ENCODE data around the gene HTR2B.
"Not testable (repeated sequence)": the region's sequence is repeated elsewhere in the genome, so short reads cannot be mapped to it uniquely, and the experiment has no call there.

Gene HTR2B

DNA sequence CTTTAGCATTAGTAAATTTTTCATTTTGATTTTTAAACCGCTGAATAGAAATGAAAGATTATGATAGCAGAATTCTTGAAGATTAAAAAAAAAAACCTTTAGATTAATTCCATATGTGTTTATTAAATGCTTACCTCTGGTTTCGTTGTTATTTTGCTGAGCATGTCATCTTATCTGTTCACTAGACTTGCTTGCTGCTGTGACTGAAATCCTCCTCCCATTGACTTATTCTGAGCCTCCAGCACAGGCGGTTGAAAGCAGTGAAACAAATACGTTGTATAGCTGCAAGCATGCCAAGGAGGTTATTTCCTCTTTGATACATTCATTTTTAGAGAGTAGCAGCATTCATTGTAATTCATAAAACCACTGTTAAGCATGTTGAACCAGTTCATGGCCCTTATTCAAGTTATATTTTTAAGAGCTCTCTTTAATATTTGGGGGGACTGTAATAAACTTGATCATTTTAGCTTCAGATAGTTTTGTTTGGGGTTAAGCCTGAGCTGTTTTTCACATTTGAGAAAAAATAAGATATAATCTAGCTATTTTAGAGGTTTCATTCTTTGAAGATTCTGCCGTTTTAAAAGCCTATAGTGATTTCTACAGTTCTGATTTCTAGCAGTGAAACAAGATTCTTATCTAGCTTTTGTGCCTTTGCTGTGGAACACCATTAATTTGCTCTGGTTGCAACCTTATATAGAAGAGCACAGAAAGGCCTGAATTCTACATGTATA lies at the start of gene HTR2B:
HTR2B (minus strand) TSS at position 205 of the 731 bp plus-strand sequence. CDS start 1,278 bp downstream, outside the sequence.
- DNase-seq (ENCODE audit: low read depth), result no peak

- DNase-seq (ENCODE audit: low read depth), result no peak
Measured at GRCh38 chr2:231174211-231174651, 49.4 kb upstream of the HTR2B start.

DNA sequence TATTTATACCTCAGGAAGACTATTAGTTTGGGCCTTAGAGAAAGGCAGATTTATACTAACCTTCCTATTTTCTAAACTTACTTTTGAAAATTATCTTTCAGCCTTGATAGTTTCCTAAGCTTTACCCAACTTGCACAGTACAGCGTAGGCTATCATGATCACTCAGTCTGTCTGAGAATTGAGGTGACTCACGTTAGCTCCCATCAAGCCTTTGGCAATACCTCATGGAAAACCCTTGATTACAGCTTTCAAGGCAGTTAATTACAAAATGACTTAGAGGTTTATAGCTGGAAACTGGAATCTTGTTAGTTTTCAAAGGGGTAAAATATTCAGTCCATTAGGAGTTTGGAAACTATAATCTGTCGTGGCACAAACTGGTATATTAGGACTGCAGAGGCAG lies 47.2 kb upstream of the HTR2B start:
- DNase-seq (ENCODE audit: low read depth), result no peak

DNA sequence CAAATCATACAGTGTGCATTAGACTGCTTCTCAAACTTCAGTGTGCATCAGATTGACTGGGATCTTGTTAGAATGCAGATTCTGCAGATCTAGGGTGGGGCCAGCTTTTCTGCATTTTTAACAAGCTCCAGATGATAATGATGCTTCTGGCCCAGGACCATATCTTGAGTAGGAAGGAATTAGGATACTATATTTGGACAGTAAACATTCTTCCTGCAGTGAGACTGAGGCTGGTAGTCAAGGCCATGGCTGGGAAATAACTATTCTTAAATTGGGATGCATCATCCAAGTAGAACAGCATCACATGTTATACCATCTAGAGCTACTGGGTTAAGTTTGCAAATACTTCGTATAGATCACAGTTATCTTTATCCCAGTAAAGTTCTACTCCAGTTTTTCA lies 45.2 kb upstream of the HTR2B start:
- DNase-seq (ENCODE audit: low read depth), result no peak

DNA sequence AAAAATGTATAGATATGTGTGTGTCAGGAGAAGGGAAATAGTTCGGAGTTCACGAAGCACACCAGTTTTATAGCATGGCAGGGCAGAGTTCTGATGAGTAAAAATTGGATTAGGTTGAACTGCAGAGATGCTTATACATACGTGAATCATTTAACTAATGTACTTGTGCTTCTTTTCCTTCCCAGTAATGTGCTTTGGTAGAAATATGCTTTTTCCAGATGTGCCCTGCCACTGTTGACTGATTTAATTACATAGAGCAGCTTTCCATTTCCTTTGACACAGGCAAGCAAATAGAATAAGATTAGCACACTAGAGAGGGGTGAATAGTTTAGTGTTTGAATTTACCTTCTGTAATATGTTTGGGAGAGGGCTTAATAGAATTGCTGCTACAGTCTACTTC lies 44.6 kb upstream of the HTR2B start:
- no peak for DNase-seq (ENCODE audit: low read depth)

GRCh38 chr2:231168460-231169139 lies 43.8 kb upstream of the HTR2B start:
- no peak for DNase-seq (ENCODE audit: low read depth)

- DNase-seq (ENCODE audit: low read depth), result no peak
Measured at GRCh38 chr2:231167745-231168459, 43.1 kb upstream of the HTR2B start.

- DNase-seq (ENCODE audit: low read depth), result no peak
Measured at GRCh38 chr2:231163414-231164095, 38.7 kb upstream of the HTR2B start.

DNA sequence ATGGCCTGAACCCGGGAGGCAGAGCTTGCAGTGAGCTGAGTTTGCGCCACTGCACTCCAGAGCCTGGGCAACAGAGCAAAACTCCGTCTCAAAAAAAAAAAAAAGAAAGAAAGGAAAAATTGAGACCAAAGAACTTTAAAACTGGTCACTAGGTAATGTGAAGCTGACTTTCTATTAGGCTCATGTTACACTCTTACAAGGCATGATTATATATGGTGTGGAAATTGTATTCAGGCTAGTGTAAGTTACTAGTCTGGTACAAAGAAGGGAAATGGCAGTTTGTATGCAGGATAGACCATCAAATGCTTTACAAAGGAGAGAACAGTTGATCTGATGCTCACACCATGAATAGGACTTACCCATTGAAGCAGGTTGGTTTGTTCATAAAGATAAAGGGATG lies 38.2 kb upstream of the HTR2B start:
- no peak for DNase-seq (ENCODE audit: low read depth)

DNA sequence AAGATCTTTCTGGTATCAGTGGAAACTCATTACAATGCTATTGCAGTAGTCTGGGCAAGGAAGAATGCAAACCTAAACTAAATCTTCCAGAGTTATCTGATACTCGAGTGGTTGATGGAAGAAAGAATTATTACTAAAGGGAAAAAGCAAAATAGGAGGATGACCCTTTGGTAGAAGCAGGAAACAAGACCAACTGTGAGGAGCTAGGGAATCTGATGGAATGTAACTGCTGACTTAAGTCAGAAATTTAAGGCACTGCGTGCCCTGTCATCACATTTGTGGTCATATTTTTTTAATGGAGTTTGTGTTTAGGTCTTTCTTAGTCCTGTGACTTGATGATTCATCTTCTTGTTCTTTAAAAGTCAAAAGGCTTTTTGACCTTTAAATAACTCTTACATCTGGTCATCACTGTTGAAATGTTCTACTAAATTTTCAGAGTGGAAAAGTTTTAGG lies 37.1 kb upstream of the HTR2B start:
- no peak for DNase-seq (ENCODE audit: low read depth)

GRCh38 chr2:231161252-231161839 lies 36.5 kb upstream of the HTR2B start:
- no peak for DNase-seq (ENCODE audit: low read depth)

DNA sequence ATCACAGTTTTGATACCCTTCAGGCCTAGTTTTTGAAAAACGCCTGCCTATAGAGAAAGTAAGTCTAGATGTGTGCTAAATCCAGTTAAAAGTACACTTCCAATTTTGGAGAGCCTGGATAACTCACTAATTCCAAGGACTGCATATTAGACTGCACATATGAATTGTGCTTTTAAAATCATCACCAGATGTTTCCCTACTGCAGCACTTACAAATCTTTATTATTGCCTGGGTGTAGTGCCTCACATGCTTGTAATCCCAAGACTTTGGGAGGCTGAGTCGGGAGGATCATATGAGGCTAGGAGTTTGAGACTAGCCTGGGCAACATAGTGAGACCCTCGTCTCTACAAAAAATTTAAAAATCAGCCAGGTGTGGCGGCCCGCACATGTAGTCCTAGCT lies 35.9 kb upstream of the HTR2B start:
- DNase-seq (ENCODE audit: low read depth), result no peak

GRCh38 chr2:231159306-231159705 lies 34.5 kb upstream of the HTR2B start:
- no peak for DNase-seq (ENCODE audit: low read depth)

DNA sequence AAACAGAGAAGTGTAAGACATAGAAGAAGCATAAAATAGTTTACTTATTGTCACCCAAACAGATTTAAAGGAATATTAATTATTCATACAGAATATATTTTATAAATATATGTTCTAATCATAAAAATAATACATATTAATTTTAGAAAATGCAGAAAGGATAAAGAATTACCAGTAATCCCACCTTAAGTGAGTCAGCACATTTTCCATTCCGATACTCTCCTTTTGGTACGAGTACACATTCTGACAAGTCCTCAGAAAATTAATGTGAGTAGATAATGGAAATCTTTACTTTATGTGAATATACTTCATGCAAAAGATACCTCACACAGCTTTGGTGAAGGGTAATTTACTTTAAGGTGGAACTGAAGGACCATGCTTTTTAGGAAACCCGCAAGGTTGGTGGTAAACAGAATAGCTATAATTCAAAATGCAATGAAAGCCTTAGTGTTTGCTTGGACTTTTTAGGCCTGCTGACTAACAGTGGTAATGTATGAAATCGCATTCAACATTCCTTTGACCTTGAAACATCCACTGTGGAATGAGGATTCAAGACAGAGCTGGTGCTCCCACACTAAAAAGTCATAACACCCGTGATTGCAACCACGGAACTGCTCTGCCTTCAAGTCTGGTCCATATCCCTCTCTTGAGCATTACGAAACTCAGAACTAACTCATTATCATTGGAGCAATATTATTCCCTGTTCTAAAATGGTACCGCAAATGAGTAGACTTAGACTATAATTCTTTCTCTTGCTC lies 28.1 kb upstream of the HTR2B start:
- no peak for DNase-seq (ENCODE audit: low read depth)

GRCh38 chr2:231146665-231147064 lies 21.8 kb upstream of the HTR2B start:
- no peak for DNase-seq (ENCODE audit: low read depth)

- DNase-seq (ENCODE audit: low read depth), result no peak
Measured at GRCh38 chr2:231144896-231145295, 20.1 kb upstream of the HTR2B start.

DNA sequence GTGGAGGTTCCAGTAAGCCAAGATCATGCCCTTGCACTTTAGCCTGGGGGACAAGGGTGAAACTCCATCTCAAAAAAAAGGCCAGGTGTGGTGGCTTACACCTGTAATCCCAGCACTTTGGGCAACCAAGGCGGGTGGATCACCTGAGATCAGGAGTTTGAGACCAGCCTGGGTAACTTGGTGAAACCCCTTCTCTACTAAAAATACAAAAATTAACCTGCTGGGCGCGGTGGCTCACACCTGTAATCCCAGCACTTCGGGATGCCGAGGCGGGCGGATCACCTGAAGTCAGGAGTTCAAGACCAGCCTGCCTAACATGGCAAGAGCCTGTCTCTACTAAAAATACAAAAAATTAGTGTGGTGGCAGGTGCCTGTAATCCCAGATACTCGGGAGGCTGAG lies 16.0 kb upstream of the HTR2B start:
- not testable (repeated sequence) for DNase-seq (ENCODE audit: low read depth)

- DNase-seq (ENCODE audit: low read depth), result no peak
Measured at GRCh38 chr2:231139796-231140195, 15.0 kb upstream of the HTR2B start.

DNA sequence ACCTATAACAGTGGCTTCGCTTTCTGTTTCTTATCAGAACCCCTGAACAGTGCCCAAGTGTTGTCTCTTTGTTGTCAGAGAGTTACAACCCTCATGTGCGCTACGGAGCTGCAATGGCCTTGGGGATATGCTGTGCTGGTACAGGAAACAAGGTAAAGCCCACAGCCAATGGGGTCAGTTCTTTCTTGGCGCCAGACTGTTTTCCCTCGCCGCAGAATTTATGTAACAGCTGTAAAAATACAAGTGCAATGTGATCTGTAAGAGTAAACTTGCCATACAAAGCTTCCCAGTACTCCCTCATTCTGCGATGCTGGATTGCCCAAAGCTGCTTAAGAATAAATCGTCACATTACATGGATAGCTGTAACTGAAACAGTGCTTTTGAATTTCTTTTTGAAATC lies 13.9 kb upstream of the HTR2B start:
- DNase-seq (ENCODE audit: low read depth), result no peak

- no peak for DNase-seq (ENCODE audit: low read depth)
Measured at GRCh38 chr2:231134910-231135655, 10.2 kb upstream of the HTR2B start.

All from activated gamma-delta T cell treated with anti-CD3 and anti-CD28 coated beads, Interleukin-2, amount 50 U/mL, for 16 hours (primary cell).